Ovary (tissue), 3 donors: Measurements from ENCODE around the gene MAGEL2.
A peak's percentile ranks its signal among the peaks of the same experiment; 100 is the strongest.

Source experiments
- POLR2A ChIP-seq: fragments of 450-650 bp; IDR thresholded peaks from one replicate; pipeline ENCODE4 v1.6.1; 2017; ENCODE audit warnings: antibody characterized with exemption, mild to moderate bottlenecking, moderate library complexity
- TF ChIP-seq, protein P1 (sequence below), 3 donors: fragments of 450-650 bp in 2 of 3; fragments of 200-600 bp in 1 of 3; IDR thresholded peaks; one replicate each; pipeline versions ENCODE4 v1.5.1 to v1.8.0; 2016 to 2022; ENCODE audit warnings: antibody characterized with exemption in 3 of 3, mild to moderate bottlenecking in 1 of 3
- donor health status: DM: no; HTN: no; CAD: no.

DNA sequence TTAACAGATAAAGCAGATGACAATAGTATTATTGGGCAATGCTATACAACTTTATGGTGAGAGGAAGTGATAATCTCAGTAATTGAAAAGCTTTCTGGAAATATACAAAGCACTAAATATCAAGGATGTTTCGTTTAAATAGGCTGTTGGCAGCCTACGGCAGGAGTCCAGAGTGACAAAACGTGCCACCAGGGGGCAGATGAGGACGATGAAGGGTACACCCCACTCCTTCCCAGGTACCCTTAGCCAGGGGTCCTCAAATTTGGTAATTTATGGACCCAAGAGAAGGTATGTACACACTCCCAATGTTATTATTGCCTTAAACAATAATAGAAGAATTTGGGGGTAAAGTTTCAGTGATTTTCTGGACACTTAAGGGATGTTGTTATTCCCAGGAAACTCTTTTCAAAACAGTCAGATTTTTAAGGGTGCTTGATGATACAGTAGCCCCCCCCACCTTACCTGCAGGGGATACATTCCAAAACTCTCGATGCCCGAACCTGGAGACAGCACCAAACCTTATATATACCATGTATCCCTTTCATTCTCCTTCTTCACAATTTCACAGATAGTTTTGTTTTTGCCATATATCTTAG lies 1.4 kb upstream of the MAGEL2 start:
- TF ChIP-seq POLR2A: no peak
- TF ChIP-seq, protein P1, sequence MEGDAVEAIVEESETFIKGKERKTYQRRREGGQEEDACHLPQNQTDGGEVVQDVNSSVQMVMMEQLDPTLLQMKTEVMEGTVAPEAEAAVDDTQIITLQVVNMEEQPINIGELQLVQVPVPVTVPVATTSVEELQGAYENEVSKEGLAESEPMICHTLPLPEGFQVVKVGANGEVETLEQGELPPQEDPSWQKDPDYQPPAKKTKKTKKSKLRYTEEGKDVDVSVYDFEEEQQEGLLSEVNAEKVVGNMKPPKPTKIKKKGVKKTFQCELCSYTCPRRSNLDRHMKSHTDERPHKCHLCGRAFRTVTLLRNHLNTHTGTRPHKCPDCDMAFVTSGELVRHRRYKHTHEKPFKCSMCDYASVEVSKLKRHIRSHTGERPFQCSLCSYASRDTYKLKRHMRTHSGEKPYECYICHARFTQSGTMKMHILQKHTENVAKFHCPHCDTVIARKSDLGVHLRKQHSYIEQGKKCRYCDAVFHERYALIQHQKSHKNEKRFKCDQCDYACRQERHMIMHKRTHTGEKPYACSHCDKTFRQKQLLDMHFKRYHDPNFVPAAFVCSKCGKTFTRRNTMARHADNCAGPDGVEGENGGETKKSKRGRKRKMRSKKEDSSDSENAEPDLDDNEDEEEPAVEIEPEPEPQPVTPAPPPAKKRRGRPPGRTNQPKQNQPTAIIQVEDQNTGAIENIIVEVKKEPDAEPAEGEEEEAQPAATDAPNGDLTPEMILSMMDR (IDR thresholded peaks at IDR 0.05): peak; percentile 16 to 34 (median 21)
